ENCODE data around the gene MAPK10.

DNA sequence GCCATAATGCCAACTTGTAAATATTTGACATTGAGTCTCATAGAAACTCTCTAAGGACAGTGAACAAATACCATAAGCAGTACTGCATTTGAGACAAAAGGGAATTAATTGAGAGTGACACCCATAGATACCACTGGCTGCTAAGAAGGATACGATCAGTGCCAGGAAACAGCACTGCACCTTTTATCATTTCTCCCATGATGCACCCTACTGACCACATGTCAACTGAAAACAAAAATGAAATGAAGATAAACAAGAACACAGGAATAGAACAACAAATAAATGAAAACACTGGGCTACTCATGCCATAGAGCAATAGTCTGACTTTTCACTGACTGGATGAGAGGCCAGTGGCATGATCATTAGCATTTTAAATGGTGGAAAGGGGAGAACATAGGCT is 270.8 kb downstream of the MAPK10 start:
- TF ChIP-seq POLR2A (IDR thresholded peaks at IDR 0.05; ENCODE audit: low read depth, low read length) (no peak), POLR2AphosphoS5 (IDR thresholded peaks at IDR 0.05; ENCODE audit: low read depth, low read length) (no peak), TAF1 (IDR thresholded peaks at IDR 0.05; ENCODE audit: low read depth, low read length) (no peak), POU2F2 (IDR thresholded peaks at IDR 0.05; ENCODE audit: low read depth, low read length) (no peak), PAX5 (IDR thresholded peaks at IDR 0.05; ENCODE audit: insufficient read depth, low read length, severe bottlenecking) (no peak)
